ENCODE data around the gene CTTN. TPM values are rescaled to one million over a fixed set of nuclear protein-coding genes. Genes with fewer than 3 reads are reported as not detected.

CTTN gene
- total RNA-seq, 1 donor from 2014 or later = 239 TPM

- peak; percentile 94 for TF ChIP-seq CTCF (IDR thresholded peaks at IDR 0.05; ENCODE audit: unreplicated experiment)
- no peak overlapping the region for H3K27ac Mint-ChIP-seq
- no peaks in the 10 kb centered on the region for H3K9me3 Mint-ChIP-seq (ENCODE audit: low read depth)
- peak; percentile 30 for DNase-seq (ENCODE audit: low spot score, unreplicated experiment)
- H3K36me3 Mint-ChIP-seq (ENCODE audit: insufficient read depth) = peaks cover 4% of the 10 kb centered on the region
- no peaks in the 10 kb centered on the region for H3K4me1 Mint-ChIP-seq (ENCODE audit: low read depth)
- H3K27me3 Mint-ChIP-seq = peaks cover 6% of the 10 kb centered on the region
- no peak overlapping the region for H3K4me3 Mint-ChIP-seq (ENCODE audit: low read depth)
These were observed 69.1 kb downstream of the CTTN start for GRCh38 chr11:70467201-70468085.

- Mint-ChIP-seq H3K4me3 (ENCODE audit: low read depth) (no peak overlapping the region), H3K4me1 (ENCODE audit: low read depth) (no peaks in the 10 kb centered on the region), H3K27me3 (peaks cover 6% of the 10 kb centered on the region), H3K36me3 (ENCODE audit: insufficient read depth) (peaks cover 8% of the 10 kb centered on the region), H3K9me3 (ENCODE audit: low read depth) (no peaks in the 10 kb centered on the region), H3K27ac (no peak overlapping the region)
- no peak for TF ChIP-seq CTCF (IDR thresholded peaks at IDR 0.05; ENCODE audit: unreplicated experiment)
- DNase-seq (ENCODE audit: low spot score, unreplicated experiment) = no peak
These were observed 70.2 kb downstream of the CTTN start for GRCh38 chr11:70468256-70469195.

GRCh38 chr11:70470127-70470526, 71.8 kb downstream of the CTTN start:
- peaks cover 8% of the 10 kb centered on the region for H3K36me3 Mint-ChIP-seq (ENCODE audit: insufficient read depth)
- peaks cover 6% of the 10 kb centered on the region for H3K27me3 Mint-ChIP-seq
- H3K27ac Mint-ChIP-seq = peak overlapping the region; percentile 64
- no peak overlapping the region for H3K4me3 Mint-ChIP-seq (ENCODE audit: low read depth)
- no peaks in the 10 kb centered on the region for H3K4me1 Mint-ChIP-seq (ENCODE audit: low read depth)
- TF ChIP-seq CTCF (IDR thresholded peaks at IDR 0.05; ENCODE audit: unreplicated experiment) = no peak
- no peaks in the 10 kb centered on the region for H3K9me3 Mint-ChIP-seq (ENCODE audit: low read depth)
- no peak for DNase-seq (ENCODE audit: low spot score, unreplicated experiment)

GRCh38 chr11:70471254-70471653, 72.9 kb downstream of the CTTN start:
- no peak overlapping the region for H3K4me3 Mint-ChIP-seq (ENCODE audit: low read depth)
- H3K27ac Mint-ChIP-seq = no peak overlapping the region
- H3K4me1 Mint-ChIP-seq (ENCODE audit: low read depth) = no peaks in the 10 kb centered on the region
- TF ChIP-seq CTCF (IDR thresholded peaks at IDR 0.05; ENCODE audit: unreplicated experiment) = peak; percentile 39
- H3K27me3 Mint-ChIP-seq = no peaks in the 10 kb centered on the region
- DNase-seq (ENCODE audit: low spot score, unreplicated experiment) = no peak
- peaks cover 8% of the 10 kb centered on the region for H3K36me3 Mint-ChIP-seq (ENCODE audit: insufficient read depth)
- no peaks in the 10 kb centered on the region for H3K9me3 Mint-ChIP-seq (ENCODE audit: low read depth)

GRCh38 chr11:70472240-70472639, 73.9 kb downstream of the CTTN start:
- peaks cover 12% of the 10 kb centered on the region for H3K36me3 Mint-ChIP-seq (ENCODE audit: insufficient read depth)
- no peak overlapping the region for H3K27ac Mint-ChIP-seq
- no peak overlapping the region for H3K4me3 Mint-ChIP-seq (ENCODE audit: low read depth)
- TF ChIP-seq CTCF (IDR thresholded peaks at IDR 0.05; ENCODE audit: unreplicated experiment) = no peak
- H3K27me3 Mint-ChIP-seq = no peaks in the 10 kb centered on the region
- no peaks in the 10 kb centered on the region for H3K4me1 Mint-ChIP-seq (ENCODE audit: low read depth)
- no peaks in the 10 kb centered on the region for H3K9me3 Mint-ChIP-seq (ENCODE audit: low read depth)
- no peak for DNase-seq (ENCODE audit: low spot score, unreplicated experiment)

Measured in progenitor cell of endocrine pancreas (in vitro differentiated cells).